HCT116 (cell line): ENCODE data around the gene PLA2G2F. TPM values are rescaled to one million over a fixed set of nuclear protein-coding genes. Genes with fewer than 3 reads are reported as not detected.

ENCODE experiments used
- ATAC-seq: fragments of 200-7000 bp; cut with Tn5 transposase; 2 replicates; pipeline ENCODE4 v1.9.1; 2020; ENCODE audit warnings: mild to moderate bottlenecking, moderate library complexity
- BruUV-seq: library from RNA; stranded (reverse); fragments of 400-500 nt; replicated peaks from 2 replicates; lab custom pipeline; 2021; lab: Mats Ljungman, UMichigan
- CTCF ChIA-PET: fragments of 300-600 bp; sonication (Branson Sonifier 250); formaldehyde crosslinking; loops from one replicate; lab custom pipeline; 2021; ENCODE audit warnings: antibody characterized with exemption; lab: Charles Lee
- POLR2A ChIA-PET: fragments of 300-600, 350-600 bp; sonication (Branson Sonifier 250); formaldehyde crosslinking; loops from one replicate; lab custom pipeline; 2021; ENCODE audit warnings: antibody characterized with exemption; lab: Charles Lee
- RAD21 ChIA-PET, 2 experiments: fragments of 300-600 bp; sonication (Branson Sonifier 250); formaldehyde crosslinking; loops; one replicate each; lab custom pipeline; 2023; ENCODE audit warnings: low total read pairs in 2 of 2; ENCODE audit not compliant: uncharacterized antibody in 2 of 2, unreplicated experiment in 2 of 2, low non-redundant PET in 1 of 2; lab: Charles Lee
- DNase-seq: peaks from one replicate; pipeline ENCODE4 v3.0.0-alpha.2; 2010; ENCODE audit warnings: low read depth, low spot score
- H2AFZ ChIP-seq: fragments of 200-600 bp; shearing (Covaris generic), sonication (generic); 2 replicates; pipeline ENCODE4 v1.6.1; 2017; ENCODE audit warnings: low read depth, mixed run types, mixed read lengths, antibody characterized with exemption, low read length; ENCODE audit not compliant: poor library complexity, severe bottlenecking
- H3K27ac ChIP-seq: 2 replicates; pipeline ENCODE4 v1.5.1; 2012; ENCODE audit warnings: low read depth, low read length
- H3K27me3 ChIP-seq: fragments of 200-600 bp; sonication (generic); 2 replicates; pipeline ENCODE4 v1.6.1; 2016; ENCODE audit warnings: mixed run types, low read length, mixed read lengths; ENCODE audit not compliant: insufficient read depth
- H3K36me3 ChIP-seq, 2 experiments: fragments of 200-500 bp in 1 of 2; fragments of 200-600 bp in 1 of 2; sonication (Bioruptor generic) in 1 of 2; sonication (generic) in 1 of 2; 2 replicates each; pipeline versions ENCODE4 v1.5.1 to v1.6.1; 2014 to 2016; ENCODE audit warnings: low read length in 2 of 2, inconsistent platforms in 1 of 2, mixed read lengths in 1 of 2, mixed run types in 1 of 2; ENCODE audit not compliant: insufficient read depth in 2 of 2, control insufficient read depth in 1 of 2
- H3K4me1 ChIP-seq, 2 experiments: fragments of 200-600 bp in 1 of 2; sonication (generic) in 1 of 2; 2 replicates each; pipeline versions ENCODE4 v1.5.1 to v1.6.1; 2012 to 2017; ENCODE audit warnings: low read length in 2 of 2, inconsistent platforms in 1 of 2, mild to moderate bottlenecking in 1 of 2, mixed read lengths in 1 of 2, mixed run types in 1 of 2, moderate library complexity in 1 of 2; ENCODE audit not compliant: insufficient read depth in 2 of 2, control insufficient read depth in 1 of 2
- H3K4me2 ChIP-seq: fragments of 200-600 bp; sonication (generic); 2 replicates; pipeline ENCODE4 v1.6.1; 2017; ENCODE audit warnings: mixed run types, low read length, mixed read lengths
- H3K4me3 ChIP-seq, 2 experiments: fragments of 200-600 bp in 1 of 2; sonication (generic) in 1 of 2; replicated peaks in 1 of 2; 2 replicates each; pipeline ENCODE4 v1.5.1; 2011 to 2016; ENCODE audit warnings: low read length in 2 of 2, control low read depth in 1 of 2, low read depth in 1 of 2, mild to moderate bottlenecking in 1 of 2, mixed read lengths in 1 of 2, mixed run types in 1 of 2
- H3K79me2 ChIP-seq: fragments of 200-600 bp; sonication (generic); 2 replicates; pipeline ENCODE4 v1.6.1; 2017; ENCODE audit warnings: mild to moderate bottlenecking, mixed run types, low read length, moderate library complexity, mixed read lengths; ENCODE audit not compliant: insufficient read depth
- H3K9ac ChIP-seq: fragments of 200-600 bp; sonication (generic); 2 replicates; pipeline ENCODE4 v1.6.1; 2016; ENCODE audit warnings: low read length, mixed read lengths
- H3K9me2 ChIP-seq: fragments of 200-600 bp; sonication (generic), shearing (Covaris generic); 2 replicates; pipeline ENCODE4 v1.6.1; 2017; ENCODE audit warnings: mixed run types, mild to moderate bottlenecking, moderate library complexity; ENCODE audit not compliant: insufficient read depth
- H3K9me3 ChIP-seq, 2 experiments: fragments of 200-500 bp in 1 of 2; fragments of 200-600 bp in 1 of 2; sonication (Bioruptor generic) in 1 of 2; sonication (generic) in 1 of 2; 2 replicates each; pipeline ENCODE4 v1.6.1; 2014 to 2017; ENCODE audit warnings: low read length in 2 of 2, mixed read lengths in 2 of 2, inconsistent platforms in 1 of 2, low read depth in 1 of 2, mild to moderate bottlenecking in 1 of 2, mixed run types in 1 of 2, moderate library complexity in 1 of 2; ENCODE audit not compliant: control insufficient read depth in 1 of 2, insufficient read depth in 1 of 2
- H4K20me1 ChIP-seq: fragments of 200-600 bp; sonication (generic), shearing (Covaris generic); 2 replicates; pipeline ENCODE4 v1.6.1; 2017; ENCODE audit warnings: mixed run types, mild to moderate bottlenecking, moderate library complexity; ENCODE audit not compliant: insufficient read depth
- CBX3 ChIP-seq: IDR thresholded peaks from 2 replicates; pipeline ENCODE4 v1.6.1; 2012; ENCODE audit warnings: low read depth
- CEBPB ChIP-seq: IDR thresholded peaks from 2 replicates; pipeline ENCODE4 v1.6.1; 2012; ENCODE audit warnings: low read depth
- EGR1 ChIP-seq: IDR thresholded peaks from 2 replicates; pipeline ENCODE4 v1.6.1; 2012; ENCODE audit warnings: low read depth
- ELF1 ChIP-seq: IDR thresholded peaks from 2 replicates; pipeline ENCODE4 v1.6.1; 2012; ENCODE audit warnings: low read depth, borderline replicate concordance
- EZH2 ChIP-seq: fragments of 200-600 bp; sonication (generic); IDR thresholded peaks from 2 replicates; pipeline ENCODE4 v1.6.1; 2017; ENCODE audit warnings: antibody characterized with exemption, mixed run types
- EZH2phosphoT487 ChIP-seq: fragments of 200-600 bp; IDR thresholded peaks from 2 replicates; pipeline ENCODE4 v1.6.1; 2018; ENCODE audit warnings: antibody characterized with exemption, borderline replicate concordance
- FOSL1 ChIP-seq: IDR thresholded peaks from 2 replicates; pipeline ENCODE4 v1.6.1; 2012; ENCODE audit warnings: low read depth
- POLR2A ChIP-seq: IDR thresholded peaks from 2 replicates; pipeline ENCODE4 v1.7.0; 2011; ENCODE audit warnings: borderline replicate concordance; ENCODE audit not compliant: insufficient read depth, insufficient read length; ENCODE audit errors: extremely low read depth
- RAD21 ChIP-seq: IDR thresholded peaks from 2 replicates; pipeline ENCODE4 v1.6.1; 2012; ENCODE audit warnings: low read depth, mild to moderate bottlenecking
- SP1 ChIP-seq: IDR thresholded peaks from 2 replicates; pipeline ENCODE4 v1.6.1; 2012; ENCODE audit warnings: low read depth
- YY1 ChIP-seq: IDR thresholded peaks from 2 replicates; pipeline ENCODE4 v1.6.1; 2011; ENCODE audit warnings: low read length, low read depth, moderate library complexity, mild to moderate bottlenecking; ENCODE audit not compliant: insufficient replicate concordance; ENCODE audit errors: extremely low read depth
- ZFX ChIP-seq: fragments of 450-650 bp; IDR thresholded peaks from 2 replicates; pipeline ENCODE4 v1.6.1; 2017
- ZNF274 ChIP-seq: fragments of 200-500 bp; sonication (Bioruptor generic); IDR thresholded peaks from 2 replicates; pipeline ENCODE4 v1.6.1; 2014; ENCODE audit warnings: mild to moderate bottlenecking, low read depth, low read length, inconsistent platforms
- intact Hi-C: fragments of 100-400 bp; cut with micrococcal nuclease; formaldehyde crosslinking; loops from 2 replicates; pipeline ENCODE4 v1.10.0; 2022
- total RNA-seq: library from RNA; stranded (reverse); gene quantifications from one replicate; pipeline ENCODE4 v1.2.1, GENCODE V29; 2021; ENCODE audit not compliant: unreplicated experiment
- TF ChIP-seq, protein P1 (sequence below): IDR thresholded peaks from 2 replicates; pipeline ENCODE4 v1.6.1; 2012
- TF ChIP-seq, protein P2 (sequence below): IDR thresholded peaks from 2 replicates; pipeline ENCODE4 v1.6.1; 2012
- TF ChIP-seq, protein P3 (sequence below), 3 experiments: fragments of 200-600 bp in 1 of 3; sonication (generic) in 1 of 3; IDR thresholded peaks in 2 of 3; conservative IDR thresholded peaks in 1 of 3; 2 replicates each; pipeline ENCODE4 v1.5.1; 2012 to 2017; ENCODE audit warnings: low read depth in 2 of 3, low read length in 2 of 3, antibody characterized with exemption in 1 of 3, borderline replicate concordance in 1 of 3, control low read depth in 1 of 3, mild to moderate bottlenecking in 1 of 3, mixed read lengths in 1 of 3, mixed run types in 1 of 3, moderate library complexity in 1 of 3; ENCODE audit not compliant: insufficient read depth in 1 of 3
- TF ChIP-seq, protein P4 (sequence below): IDR thresholded peaks from 2 replicates; pipeline ENCODE4 v1.6.1; 2011; ENCODE audit warnings: mild to moderate bottlenecking, low read length, moderate library complexity; ENCODE audit not compliant: insufficient replicate concordance; ENCODE audit errors: extremely low read depth

Gene PLA2G2F
- total RNA-seq, 1 experiment from 2014 or later: 0.12 TPM

DNA sequence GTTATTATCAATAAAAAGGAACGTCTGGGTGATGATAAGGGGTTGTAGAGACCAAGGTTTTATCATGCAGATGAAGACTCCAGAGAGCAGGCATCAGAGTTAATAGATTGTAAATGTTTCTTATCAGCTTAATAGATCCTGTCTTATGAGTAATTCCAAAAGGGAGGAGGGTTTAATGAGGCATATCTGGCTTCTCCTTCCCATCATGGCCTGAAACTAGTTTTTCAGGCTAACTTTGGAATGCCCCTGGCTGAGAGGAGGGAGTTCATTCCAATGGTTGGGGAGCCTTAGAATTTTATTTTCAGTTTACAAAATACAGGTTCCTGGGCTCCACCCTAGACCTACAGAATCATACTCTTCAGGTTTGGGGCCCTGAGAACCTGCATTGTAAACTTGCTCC lies 33.3 kb upstream of the PLA2G2F start:
- no peak overlapping the region for H3K27ac ChIP-seq
- no peak overlapping the region for H3K4me2 ChIP-seq
- H4K20me1 ChIP-seq: no peaks in the 10 kb centered on the region
- H3K9ac ChIP-seq: no peak overlapping the region
- BruUV-seq: no TSS peak
- ChIA-PET CTCF (no interaction called here), POLR2A (no interaction called here), RAD21 (no interaction called here)
- no peak overlapping the region for H2AFZ ChIP-seq
- ATAC-seq: no peak
- H3K4me1 ChIP-seq: peaks cover 0 to 19% of the 10 kb centered on the region in 2 experiments; a peak in 2 of 4 replicates
- no peaks in the 10 kb centered on the region for H3K36me3 ChIP-seq
- no peaks in the 10 kb centered on the region for H3K79me2 ChIP-seq
- intact Hi-C loops: no loop called here
- H3K9me3 ChIP-seq: no peaks in the 10 kb centered on the region
- H3K9me2 ChIP-seq: no peaks in the 10 kb centered on the region
- H3K4me3 ChIP-seq: no peak overlapping the region
- TF ChIP-seq, protein P1, sequence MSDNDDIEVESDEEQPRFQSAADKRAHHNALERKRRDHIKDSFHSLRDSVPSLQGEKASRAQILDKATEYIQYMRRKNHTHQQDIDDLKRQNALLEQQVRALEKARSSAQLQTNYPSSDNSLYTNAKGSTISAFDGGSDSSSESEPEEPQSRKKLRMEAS: no peak
- TF ChIP-seq ZNF274: no peak
- no peak for TF ChIP-seq EZH2
- no peak for TF ChIP-seq ELF1
- no peak for TF ChIP-seq EGR1
- no peak for TF ChIP-seq RAD21
- no peak for TF ChIP-seq CBX3
- TF ChIP-seq SP1: no peak
- no peak for TF ChIP-seq FOSL1
- no peak for TF ChIP-seq YY1
- TF ChIP-seq EZH2phosphoT487: no peak
- TF ChIP-seq CEBPB: no peak
- no peak for TF ChIP-seq POLR2A
- no peak for DNase-seq
- H3K27me3 ChIP-seq: no peaks in the 10 kb centered on the region

DNA sequence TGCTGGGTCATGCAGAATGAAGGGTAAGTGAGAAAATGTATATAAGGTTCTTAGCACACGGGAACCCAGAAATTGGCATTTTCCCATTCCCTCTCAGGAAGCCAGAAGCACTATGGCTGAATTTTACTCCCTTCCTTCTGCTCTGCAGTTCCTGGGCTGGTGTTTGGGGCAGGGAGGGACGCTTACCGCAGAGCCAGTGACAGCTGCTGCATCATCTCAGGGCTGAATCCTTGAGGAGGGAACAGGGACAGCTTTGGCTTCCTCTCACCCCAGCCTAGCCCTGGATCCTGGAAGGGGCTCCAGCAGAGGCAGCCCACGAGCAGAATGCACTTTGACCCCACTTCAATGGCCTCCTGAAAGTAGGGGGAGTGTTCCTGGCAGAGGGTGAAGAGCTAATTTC lies 31.8 kb upstream of the PLA2G2F start:
- Histone ChIP-seq H3K36me3 (no peaks in the 10 kb centered on the region), H3K4me2 (no peak overlapping the region), H3K27ac (no peak overlapping the region), H3K4me1 (peaks cover 0 to 27% of the 10 kb centered on the region in 2 experiments; a peak in 2 of 4 replicates), H3K9me3 (no peaks in the 10 kb centered on the region), H3K9me2 (no peaks in the 10 kb centered on the region), H4K20me1 (no peaks in the 10 kb centered on the region), H3K27me3 (no peaks in the 10 kb centered on the region), H3K79me2 (no peaks in the 10 kb centered on the region), H2AFZ (no peak overlapping the region), H3K4me3 (no peak overlapping the region), H3K9ac (no peak overlapping the region)
- no peak for DNase-seq
- ChIA-PET RAD21 (no interaction called here), POLR2A (no interaction called here), CTCF (no interaction called here)
- intact Hi-C loops: no loop called here
- no TSS peak for BruUV-seq
- no peak for ATAC-seq
- TF ChIP-seq ZFX (no peak), ZNF274 (no peak), RAD21 (no peak), YY1 (no peak), POLR2A (no peak), EZH2 (no peak), ELF1 (no peak)
- TF ChIP-seq, protein P2, sequence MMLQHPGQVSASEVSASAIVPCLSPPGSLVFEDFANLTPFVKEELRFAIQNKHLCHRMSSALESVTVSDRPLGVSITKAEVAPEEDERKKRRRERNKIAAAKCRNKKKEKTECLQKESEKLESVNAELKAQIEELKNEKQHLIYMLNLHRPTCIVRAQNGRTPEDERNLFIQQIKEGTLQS: no peak
- TF ChIP-seq, protein P1: no peak
- TF ChIP-seq, protein P3, sequence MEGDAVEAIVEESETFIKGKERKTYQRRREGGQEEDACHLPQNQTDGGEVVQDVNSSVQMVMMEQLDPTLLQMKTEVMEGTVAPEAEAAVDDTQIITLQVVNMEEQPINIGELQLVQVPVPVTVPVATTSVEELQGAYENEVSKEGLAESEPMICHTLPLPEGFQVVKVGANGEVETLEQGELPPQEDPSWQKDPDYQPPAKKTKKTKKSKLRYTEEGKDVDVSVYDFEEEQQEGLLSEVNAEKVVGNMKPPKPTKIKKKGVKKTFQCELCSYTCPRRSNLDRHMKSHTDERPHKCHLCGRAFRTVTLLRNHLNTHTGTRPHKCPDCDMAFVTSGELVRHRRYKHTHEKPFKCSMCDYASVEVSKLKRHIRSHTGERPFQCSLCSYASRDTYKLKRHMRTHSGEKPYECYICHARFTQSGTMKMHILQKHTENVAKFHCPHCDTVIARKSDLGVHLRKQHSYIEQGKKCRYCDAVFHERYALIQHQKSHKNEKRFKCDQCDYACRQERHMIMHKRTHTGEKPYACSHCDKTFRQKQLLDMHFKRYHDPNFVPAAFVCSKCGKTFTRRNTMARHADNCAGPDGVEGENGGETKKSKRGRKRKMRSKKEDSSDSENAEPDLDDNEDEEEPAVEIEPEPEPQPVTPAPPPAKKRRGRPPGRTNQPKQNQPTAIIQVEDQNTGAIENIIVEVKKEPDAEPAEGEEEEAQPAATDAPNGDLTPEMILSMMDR (IDR thresholded peaks at IDR 0.05 in 2 of 3, conservative IDR thresholded peaks at IDR 0.05 in 1 of 3; ENCODE audit: borderline replicate concordance in 1 of 3, insufficient read depth in 1 of 3, low read depth in 2 of 3, low read length in 2 of 3): no peak
- TF ChIP-seq, protein P4, sequence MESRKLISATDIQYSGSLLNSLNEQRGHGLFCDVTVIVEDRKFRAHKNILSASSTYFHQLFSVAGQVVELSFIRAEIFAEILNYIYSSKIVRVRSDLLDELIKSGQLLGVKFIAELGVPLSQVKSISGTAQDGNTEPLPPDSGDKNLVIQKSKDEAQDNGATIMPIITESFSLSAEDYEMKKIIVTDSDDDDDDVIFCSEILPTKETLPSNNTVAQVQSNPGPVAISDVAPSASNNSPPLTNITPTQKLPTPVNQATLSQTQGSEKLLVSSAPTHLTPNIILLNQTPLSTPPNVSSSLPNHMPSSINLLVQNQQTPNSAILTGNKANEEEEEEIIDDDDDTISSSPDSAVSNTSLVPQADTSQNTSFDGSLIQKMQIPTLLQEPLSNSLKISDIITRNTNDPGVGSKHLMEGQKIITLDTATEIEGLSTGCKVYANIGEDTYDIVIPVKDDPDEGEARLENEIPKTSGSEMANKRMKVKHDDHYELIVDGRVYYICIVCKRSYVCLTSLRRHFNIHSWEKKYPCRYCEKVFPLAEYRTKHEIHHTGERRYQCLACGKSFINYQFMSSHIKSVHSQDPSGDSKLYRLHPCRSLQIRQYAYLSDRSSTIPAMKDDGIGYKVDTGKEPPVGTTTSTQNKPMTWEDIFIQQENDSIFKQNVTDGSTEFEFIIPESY: no peak
